ENCODE data around the gene CUL4A.

CUL4A gene

DNA sequence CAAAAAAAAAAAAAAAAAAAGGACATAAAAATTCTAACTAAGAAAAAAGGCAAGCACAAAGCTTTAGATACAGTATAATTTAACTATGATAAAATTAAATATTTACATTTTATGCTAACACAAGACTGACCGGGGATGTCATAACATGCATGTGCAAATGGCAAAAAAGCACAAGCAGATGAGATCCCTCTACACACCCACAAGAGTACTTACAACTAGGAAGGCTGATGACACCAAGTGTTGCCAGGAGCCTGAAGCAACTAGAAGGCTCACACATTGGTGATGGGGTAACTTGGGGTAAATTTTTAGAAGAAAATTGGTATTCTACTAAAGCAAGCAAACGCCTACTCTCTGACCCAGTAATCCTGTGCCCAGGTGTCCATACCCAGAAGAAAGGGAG is 7.6 kb upstream of the CUL4A start:
- peaks cover 15% of the 10 kb centered on the region for H3K36me3 ChIP-seq (ENCODE audit: control insufficient read depth, insufficient read depth, low read length)
- no peak overlapping the region for H3K9ac ChIP-seq (ENCODE audit: low read depth, low read length)
- H3K4me3 ChIP-seq (ENCODE audit: low read depth, low read length): no peak overlapping the region
- H3K4me1 ChIP-seq (ENCODE audit: control insufficient read depth, insufficient read depth, low read length): peaks cover 4% of the 10 kb centered on the region
- H3K9me3 ChIP-seq (ENCODE audit: control insufficient read depth, insufficient read depth, low read length): no peaks in the 10 kb centered on the region
- no peaks in the 10 kb centered on the region for H3K27me3 ChIP-seq (ENCODE audit: control insufficient read depth, insufficient read depth, low read length)

DNA sequence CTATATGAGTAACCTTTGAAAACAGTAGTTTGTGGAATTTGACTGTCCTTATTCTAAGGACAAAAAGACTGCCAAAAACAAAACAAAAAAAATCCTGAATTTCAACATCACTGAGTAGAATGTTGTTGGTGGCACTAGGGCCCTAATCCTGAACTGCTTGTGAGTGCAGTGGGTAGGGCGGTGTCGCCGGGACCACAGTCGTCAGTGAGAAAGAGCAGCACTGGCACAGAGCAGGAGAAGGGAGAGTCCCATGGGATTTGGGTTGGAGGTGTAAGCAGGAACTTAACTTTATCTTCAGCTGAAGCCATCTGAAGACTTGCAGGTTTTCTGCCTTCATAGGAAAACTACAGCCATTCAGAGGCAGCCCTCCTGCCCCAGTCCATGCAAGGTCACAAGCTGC is 6.5 kb upstream of the CUL4A start:
- Histone ChIP-seq H3K27me3 (ENCODE audit: control insufficient read depth, insufficient read depth, low read length) (no peaks in the 10 kb centered on the region), H3K36me3 (ENCODE audit: control insufficient read depth, insufficient read depth, low read length) (peaks cover 11% of the 10 kb centered on the region), H3K9me3 (ENCODE audit: control insufficient read depth, insufficient read depth, low read length) (no peaks in the 10 kb centered on the region), H3K9ac (ENCODE audit: low read depth, low read length) (peak overlapping the region; percentile 16), H3K4me3 (ENCODE audit: low read depth, low read length) (no peak overlapping the region), H3K4me1 (ENCODE audit: control insufficient read depth, insufficient read depth, low read length) (peaks cover 11% of the 10 kb centered on the region)

DNA sequence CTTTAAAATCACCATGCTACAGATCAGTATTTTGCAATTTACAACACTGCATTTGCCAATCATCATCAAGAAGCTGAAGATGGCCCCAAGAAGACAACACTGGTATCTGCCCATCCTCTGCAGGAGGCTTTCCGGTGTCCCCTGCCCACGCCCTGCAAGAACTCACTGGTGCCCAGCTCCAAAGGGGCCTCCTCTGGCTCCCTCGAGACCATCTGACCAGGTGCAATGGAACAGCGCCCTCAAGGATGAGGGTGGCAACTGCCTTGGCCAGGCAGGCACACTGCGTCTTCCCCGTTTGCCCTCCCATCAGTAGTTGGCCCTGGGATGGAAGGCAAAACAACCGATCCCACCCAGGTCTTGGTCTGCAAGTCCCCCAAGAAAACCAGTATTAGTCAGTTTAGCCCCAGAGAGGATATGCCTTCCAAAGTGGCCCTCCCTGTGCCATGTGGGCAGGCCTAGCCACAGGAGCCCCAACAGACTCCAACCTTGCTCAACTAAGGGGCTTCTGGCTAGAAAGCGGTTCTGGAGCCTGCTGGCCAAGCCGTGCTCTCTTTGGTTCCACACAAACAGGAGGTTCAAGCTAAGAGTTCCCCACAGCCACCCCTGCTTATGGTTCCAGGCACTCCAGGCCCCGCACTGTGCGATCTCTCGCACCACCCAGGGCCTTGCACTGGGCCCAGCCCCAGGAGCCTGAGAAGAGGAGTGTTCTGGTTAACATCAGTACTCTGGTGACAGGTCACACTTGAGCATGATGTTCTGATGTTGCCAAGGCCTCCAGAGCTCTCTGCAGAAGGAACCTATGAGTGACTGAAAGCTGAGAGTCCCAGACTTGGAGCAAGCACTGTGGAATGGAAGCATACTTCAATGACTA is 5.7 kb upstream of the CUL4A start:
- no peak overlapping the region for H3K9ac ChIP-seq (ENCODE audit: low read depth, low read length)
- H3K4me1 ChIP-seq (ENCODE audit: control insufficient read depth, insufficient read depth, low read length): peaks cover 11% of the 10 kb centered on the region
- peaks cover 12% of the 10 kb centered on the region for H3K36me3 ChIP-seq (ENCODE audit: control insufficient read depth, insufficient read depth, low read length)

DNA sequence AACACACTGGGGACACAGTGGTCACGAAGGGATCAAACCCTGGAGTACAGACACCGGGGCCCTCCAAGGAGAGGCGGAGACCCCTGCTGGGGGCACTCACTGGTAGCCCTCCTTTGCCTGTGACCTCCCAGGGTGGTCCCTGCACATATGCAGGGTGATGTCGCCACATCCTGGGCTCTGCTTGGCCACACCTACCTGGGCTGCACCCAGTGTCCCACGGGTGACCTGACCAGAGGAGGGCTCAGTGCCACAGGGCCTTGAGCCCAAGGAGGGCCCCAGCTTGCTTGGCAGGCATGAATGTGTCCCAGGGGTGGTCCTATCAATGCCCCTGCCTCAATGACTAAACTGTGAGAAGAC is 5.1 kb upstream of the CUL4A start:
- Histone ChIP-seq H3K4me3 (ENCODE audit: low read depth, low read length) (no peak overlapping the region), H3K36me3 (ENCODE audit: control insufficient read depth, insufficient read depth, low read length) (peaks cover 12% of the 10 kb centered on the region), H3K27me3 (ENCODE audit: control insufficient read depth, insufficient read depth, low read length) (no peaks in the 10 kb centered on the region), H3K4me1 (ENCODE audit: control insufficient read depth, insufficient read depth, low read length) (peaks cover 11% of the 10 kb centered on the region), H3K9ac (ENCODE audit: low read depth, low read length) (no peak overlapping the region), H3K9me3 (ENCODE audit: control insufficient read depth, insufficient read depth, low read length) (no peaks in the 10 kb centered on the region)

More for the DNA sequence above, 5.7 kb upstream of the CUL4A start:
- no peak overlapping the region for H3K4me3 ChIP-seq (ENCODE audit: low read depth, low read length)
- no peaks in the 10 kb centered on the region for H3K27me3 ChIP-seq (ENCODE audit: control insufficient read depth, insufficient read depth, low read length)
- no peaks in the 10 kb centered on the region for H3K9me3 ChIP-seq (ENCODE audit: control insufficient read depth, insufficient read depth, low read length)

DNA sequence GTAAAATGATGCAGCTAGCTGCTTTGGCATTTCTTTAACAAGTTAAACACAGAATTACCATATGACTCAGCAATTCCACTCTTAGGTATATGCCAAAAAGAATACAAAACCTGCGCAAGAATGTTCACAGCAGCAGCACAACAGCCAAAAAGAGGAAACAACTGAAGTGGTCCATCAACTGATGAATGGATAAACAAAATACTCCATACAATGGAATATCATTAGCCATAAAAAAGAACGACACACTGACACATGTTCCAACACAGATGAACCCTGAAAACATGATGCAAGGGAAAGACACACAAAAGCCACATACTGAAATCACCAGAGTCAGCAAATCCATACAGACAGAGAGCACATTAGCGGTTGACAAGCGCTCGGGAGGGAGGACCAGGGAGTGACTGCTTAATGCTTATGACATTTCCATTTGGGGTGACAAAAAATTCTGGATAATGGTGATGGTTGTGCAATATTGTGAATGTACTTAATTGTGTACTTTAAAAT is 3.9 kb upstream of the CUL4A start:
- Histone ChIP-seq H3K27me3 (ENCODE audit: control insufficient read depth, insufficient read depth, low read length) (no peaks in the 10 kb centered on the region), H3K9me3 (ENCODE audit: control insufficient read depth, insufficient read depth, low read length) (no peaks in the 10 kb centered on the region), H3K4me3 (ENCODE audit: low read depth, low read length) (no peak overlapping the region), H3K9ac (ENCODE audit: low read depth, low read length) (no peak overlapping the region), H3K4me1 (ENCODE audit: control insufficient read depth, insufficient read depth, low read length) (peaks cover 11% of the 10 kb centered on the region), H3K36me3 (ENCODE audit: control insufficient read depth, insufficient read depth, low read length) (peaks cover 8% of the 10 kb centered on the region)

DNA sequence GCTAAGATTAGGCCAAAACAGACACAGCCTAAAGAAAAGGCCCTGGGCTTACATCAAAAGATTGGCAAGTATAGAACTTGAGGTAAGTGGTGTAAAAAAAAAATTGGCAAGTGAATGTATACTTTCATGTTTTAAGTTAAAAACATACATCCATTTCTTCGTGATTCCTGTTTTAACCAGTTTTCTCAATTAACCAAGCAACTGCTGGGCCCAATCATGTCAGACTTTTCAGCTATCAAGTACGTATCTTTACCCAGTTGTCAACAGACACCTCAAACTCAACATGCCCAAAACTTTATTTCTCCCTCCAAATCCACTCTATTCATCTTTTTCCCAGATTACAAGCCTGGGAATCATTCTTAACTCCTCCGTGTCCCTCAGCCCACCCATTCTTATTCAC is 2.0 kb upstream of the CUL4A start:
- Histone ChIP-seq H3K4me1 (ENCODE audit: control insufficient read depth, insufficient read depth, low read length) (peaks cover 14% of the 10 kb centered on the region), H3K9ac (ENCODE audit: low read depth, low read length) (peak overlapping the region; percentile 94), H3K9me3 (ENCODE audit: control insufficient read depth, insufficient read depth, low read length) (no peaks in the 10 kb centered on the region), H3K36me3 (ENCODE audit: control insufficient read depth, insufficient read depth, low read length) (peaks cover 8% of the 10 kb centered on the region), H3K4me3 (ENCODE audit: low read depth, low read length) (peak overlapping the region; percentile 92), H3K27me3 (ENCODE audit: control insufficient read depth, insufficient read depth, low read length) (no peaks in the 10 kb centered on the region)

DNA sequence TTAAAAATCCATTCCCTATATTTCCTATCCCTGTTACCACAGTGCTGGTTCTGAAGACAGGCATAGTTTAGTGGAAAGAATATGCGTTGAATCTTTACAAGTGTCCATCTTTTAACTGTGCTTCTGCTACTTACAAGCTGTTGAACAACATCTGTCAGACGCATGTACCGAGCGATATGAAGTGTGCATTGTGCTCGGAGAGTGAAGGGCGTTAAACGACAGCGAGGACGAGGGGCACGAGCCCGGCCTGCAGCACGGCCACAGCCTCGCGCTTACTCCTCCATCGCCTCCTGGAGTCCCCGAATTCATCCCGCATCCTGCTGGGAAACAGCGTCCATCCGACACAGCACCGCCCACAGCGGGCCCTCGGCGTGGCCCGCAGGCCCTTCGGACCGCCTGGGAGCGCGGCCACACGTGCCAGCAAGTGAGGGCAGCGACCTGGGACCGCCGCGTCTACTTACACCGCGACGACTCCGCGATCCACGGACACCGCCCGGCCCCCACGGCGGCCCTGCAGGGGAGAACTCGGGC is 1.5 kb upstream of the CUL4A start:
- peak overlapping the region; percentile 92 for H3K4me3 ChIP-seq (ENCODE audit: low read depth, low read length)
- H3K36me3 ChIP-seq (ENCODE audit: control insufficient read depth, insufficient read depth, low read length): peaks cover 8% of the 10 kb centered on the region
- H3K9ac ChIP-seq (ENCODE audit: low read depth, low read length): peak overlapping the region; percentile 94
- H3K4me1 ChIP-seq (ENCODE audit: control insufficient read depth, insufficient read depth, low read length): peaks cover 14% of the 10 kb centered on the region
- no peaks in the 10 kb centered on the region for H3K9me3 ChIP-seq (ENCODE audit: control insufficient read depth, insufficient read depth, low read length)
- H3K27me3 ChIP-seq (ENCODE audit: control insufficient read depth, insufficient read depth, low read length): no peaks in the 10 kb centered on the region

DNA sequence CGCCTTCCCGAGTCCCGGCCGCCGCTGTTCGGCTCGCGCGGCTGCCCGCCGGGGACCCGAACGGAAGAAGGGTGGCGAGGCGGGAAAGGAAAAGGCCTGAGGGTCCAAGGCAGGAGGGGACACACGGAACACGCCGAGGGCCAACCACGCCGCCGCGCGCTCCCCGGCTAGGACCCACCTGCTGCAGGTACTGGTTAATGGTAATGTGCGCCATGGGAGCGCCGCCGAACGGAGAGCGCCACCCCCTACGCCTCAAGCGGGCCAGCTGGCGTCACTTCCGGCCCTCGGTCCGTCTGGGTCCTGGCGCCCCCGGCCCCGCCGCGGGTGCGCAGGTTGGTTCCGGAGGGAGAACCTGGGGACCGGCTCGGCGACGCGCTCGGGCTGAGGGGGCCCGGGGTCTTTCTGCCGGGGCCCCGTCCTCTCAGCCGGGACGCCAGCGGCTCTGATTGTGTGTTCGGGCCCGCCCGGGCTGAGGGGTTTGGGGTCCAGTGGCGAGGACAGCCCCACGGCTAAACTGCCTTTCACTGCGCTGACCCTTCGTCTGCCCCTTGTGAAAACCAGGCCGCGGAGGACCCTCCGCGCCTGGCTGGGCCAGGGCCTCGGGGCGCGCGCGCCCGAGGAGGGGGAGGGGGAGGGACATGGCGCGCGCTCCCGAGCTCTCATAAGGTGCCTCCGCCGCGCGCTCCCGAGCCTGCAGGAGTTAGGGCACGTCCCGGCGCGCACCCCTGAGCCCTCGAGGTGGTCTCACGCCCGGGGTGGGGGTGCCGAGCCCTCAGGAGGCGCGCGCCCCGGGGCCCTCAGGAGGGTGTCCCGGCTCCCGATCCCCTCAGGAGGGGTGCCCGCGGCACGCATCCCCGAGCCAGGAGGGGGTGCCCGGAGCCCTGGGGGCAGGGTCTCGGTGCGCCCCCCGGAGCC is 735 bp upstream of the CUL4A start, which contains the start of gene PCID2:
TSS of gene PCID2 (minus strand) at position 249 of the 915 bp plus-strand sequence. CDS start at position 214, 35 bp downstream.
- Histone ChIP-seq H3K9me3 (ENCODE audit: control insufficient read depth, insufficient read depth, low read length) (no peaks in the 10 kb centered on the region), H3K4me3 (ENCODE audit: low read depth, low read length) (peak within 1 kb of the TSS; percentile 92), H3K36me3 (ENCODE audit: control insufficient read depth, insufficient read depth, low read length) (peaks cover 8% of the 10 kb centered on the region), H3K4me1 (ENCODE audit: control insufficient read depth, insufficient read depth, low read length) (peaks cover 14% of the 10 kb centered on the region), H3K27me3 (ENCODE audit: control insufficient read depth, insufficient read depth, low read length) (no peaks in the 10 kb centered on the region), H3K9ac (ENCODE audit: low read depth, low read length) (peak within 1 kb of the TSS; percentile 94)

DNA sequence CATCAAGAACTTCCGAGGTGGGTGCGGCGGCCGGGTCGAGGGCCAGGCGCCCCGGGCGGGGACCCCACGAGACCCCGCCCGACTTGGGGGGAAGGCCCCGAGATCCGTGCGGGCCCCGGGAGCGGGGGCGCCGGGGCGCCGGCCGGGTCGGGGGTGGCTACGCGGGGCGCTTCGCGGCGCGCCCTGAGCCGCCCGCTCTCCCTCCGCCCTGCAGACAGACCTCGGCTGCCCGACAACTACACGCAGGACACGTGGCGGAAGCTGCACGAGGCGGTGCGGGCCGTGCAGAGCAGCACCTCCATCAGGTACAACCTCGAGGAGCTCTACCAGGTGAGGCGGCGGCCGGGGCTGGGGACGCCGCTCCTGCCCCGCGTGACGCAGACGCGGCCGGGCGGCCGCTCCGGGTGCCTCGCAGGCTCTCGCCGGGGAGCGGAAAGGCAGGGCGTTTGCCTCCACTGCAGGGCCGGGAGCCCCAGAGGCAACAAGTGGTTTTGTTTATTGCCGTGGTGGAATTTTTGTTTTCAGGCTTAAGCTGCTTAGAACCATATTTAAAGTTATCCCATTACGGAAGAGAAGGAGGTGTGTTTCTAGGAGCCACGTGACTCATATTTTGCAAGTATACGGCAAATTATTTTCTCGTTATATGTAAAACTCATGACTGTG is 477 bp downstream of the CUL4A start:
- peaks cover 3% of the 10 kb centered on the region for H3K36me3 ChIP-seq (ENCODE audit: control insufficient read depth, insufficient read depth, low read length)

DNA sequence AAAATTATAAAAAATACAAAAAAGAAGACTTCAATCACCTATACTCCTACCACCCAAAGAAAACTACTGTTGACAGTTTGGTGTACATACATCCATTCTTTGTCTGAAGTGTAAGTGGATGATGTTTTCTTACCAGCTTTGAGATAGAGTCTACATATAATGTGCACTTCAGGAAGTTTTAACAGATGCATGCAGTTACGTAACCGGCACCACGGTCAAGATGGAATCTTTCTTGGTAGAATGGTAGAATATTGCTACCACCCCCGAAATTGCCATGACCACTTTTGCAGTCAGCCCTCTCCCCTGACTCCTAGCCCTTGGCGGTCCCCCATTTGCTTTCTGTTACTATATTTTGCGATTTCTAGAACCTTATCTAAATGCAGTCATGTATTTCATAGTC is 1.4 kb downstream of the CUL4A start:
- no peaks in the 10 kb centered on the region for H3K27me3 ChIP-seq (ENCODE audit: control insufficient read depth, insufficient read depth, low read length)
- H3K36me3 ChIP-seq (ENCODE audit: control insufficient read depth, insufficient read depth, low read length): peaks cover 3% of the 10 kb centered on the region
- peaks cover 16% of the 10 kb centered on the region for H3K4me1 ChIP-seq (ENCODE audit: control insufficient read depth, insufficient read depth, low read length)
- no peaks in the 10 kb centered on the region for H3K9me3 ChIP-seq (ENCODE audit: control insufficient read depth, insufficient read depth, low read length)
- H3K9ac ChIP-seq (ENCODE audit: low read depth, low read length): no peak overlapping the region
- peak overlapping the region; percentile 80 for H3K4me3 ChIP-seq (ENCODE audit: low read depth, low read length)

More for the DNA sequence above, 477 bp downstream of the CUL4A start:
- Histone ChIP-seq H3K4me3 (ENCODE audit: low read depth, low read length) (peak overlapping the region; percentile 80), H3K9ac (ENCODE audit: low read depth, low read length) (peak overlapping the region; percentile 92), H3K4me1 (ENCODE audit: control insufficient read depth, insufficient read depth, low read length) (peaks cover 14% of the 10 kb centered on the region), H3K27me3 (ENCODE audit: control insufficient read depth, insufficient read depth, low read length) (no peaks in the 10 kb centered on the region), H3K9me3 (ENCODE audit: control insufficient read depth, insufficient read depth, low read length) (no peaks in the 10 kb centered on the region)

DNA sequence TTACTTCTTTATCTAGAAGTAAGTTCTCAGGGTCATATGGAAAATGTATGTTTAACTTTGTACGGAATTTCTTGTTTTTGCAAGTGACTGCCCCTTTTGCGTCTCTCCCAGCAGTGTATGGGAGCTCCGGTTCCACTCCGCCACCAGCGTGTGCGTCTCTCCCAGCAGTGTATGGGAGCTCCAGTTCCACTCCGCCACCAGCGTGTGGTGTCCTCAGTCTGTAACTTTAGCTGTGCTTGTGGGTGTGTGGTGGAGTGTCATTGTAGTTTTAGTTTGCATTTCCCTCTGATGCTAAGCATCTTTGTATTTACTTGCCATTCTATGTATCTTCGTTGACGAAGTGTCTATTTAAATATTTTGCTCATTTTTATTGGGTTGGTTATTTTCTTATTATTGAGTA is 2.4 kb downstream of the CUL4A start:
- H3K4me3 ChIP-seq (ENCODE audit: low read depth, low read length): no peak overlapping the region
- H3K27me3 ChIP-seq (ENCODE audit: control insufficient read depth, insufficient read depth, low read length): no peaks in the 10 kb centered on the region
- peaks cover 3% of the 10 kb centered on the region for H3K36me3 ChIP-seq (ENCODE audit: control insufficient read depth, insufficient read depth, low read length)
- no peaks in the 10 kb centered on the region for H3K9me3 ChIP-seq (ENCODE audit: control insufficient read depth, insufficient read depth, low read length)
- peaks cover 20% of the 10 kb centered on the region for H3K4me1 ChIP-seq (ENCODE audit: control insufficient read depth, insufficient read depth, low read length)
- H3K9ac ChIP-seq (ENCODE audit: low read depth, low read length): no peak overlapping the region

Measured in iPS-15b (cell line).